Stimulated activated CD8-positive, alpha-beta memory T cell treated with anti-CD3 and anti-CD28 coated beads, Interleukin-2, amount 100 ng/mL, for 1 hour (primary cell): Measurements from ENCODE around the gene PERP.

Experiments used
- DNase-seq, 2 donors: peaks; one replicate each; pipeline ENCODE4 v3.0.0-alpha.2; 2020; ENCODE audit warnings: low read depth in 2 of 2

The PERP gene

GRCh38 chr6:138052783-138053182 lies 54.4 kb downstream of the PERP start:
- no peak for DNase-seq

GRCh38 chr6:138044972-138045371 lies 62.2 kb downstream of the PERP start:
- DNase-seq, result no peak

- DNase-seq, result no peak
Measured at GRCh38 chr6:138044458-138044857, 62.8 kb downstream of the PERP start.
